Kidney (tissue), 14 donors: ENCODE results near the gene MCFD2. TPM values are rescaled to one million over a fixed set of nuclear protein-coding genes. Genes with fewer than 3 reads are reported as not detected.

Source experiments
- DNase-seq, 5 donors: peaks; one replicate each; pipeline ENCODE4 v3.0.0-alpha.2; 2013 to 2020
- FAIRE-seq: peaks from 2 replicates; lab custom pipeline; 2012; peaks lifted over from hg19 to GRCh38; lab: Jason Lieb, UNC
- H3K27ac ChIP-seq, 2 donors: one replicate each; pipeline ENCODE4 v1.7.0; 2013; ENCODE audit warnings: low read depth in 2 of 2, low read length in 2 of 2, inconsistent platforms in 1 of 2
- H3K27me3 ChIP-seq: one replicate; pipeline ENCODE4 v1.7.1; 2013; ENCODE audit warnings: low read length, inconsistent platforms; ENCODE audit not compliant: control insufficient read depth, insufficient read depth
- H3K36me3 ChIP-seq, 3 donors: one replicate each; pipeline versions ENCODE4 v1.7.0 to v1.7.1; 2013; ENCODE audit warnings: low read length in 3 of 3, control low read depth in 1 of 3, inconsistent platforms in 1 of 3; ENCODE audit not compliant: insufficient read depth in 3 of 3, control insufficient read depth in 2 of 3
- H3K4me1 ChIP-seq, 3 donors: one replicate each; pipeline versions ENCODE4 v1.7.0 to v1.7.1; 2013; ENCODE audit warnings: low read length in 3 of 3, inconsistent platforms in 1 of 3, low read depth in 1 of 3; ENCODE audit not compliant: control insufficient read depth in 2 of 3, insufficient read depth in 2 of 3
- H3K4me3 ChIP-seq, 3 donors: one replicate each; pipeline versions ENCODE4 v1.7.0 to v1.8.1; 2013; ENCODE audit warnings: low read length in 3 of 3, control low read depth in 1 of 3, inconsistent platforms in 1 of 3
- H3K9ac ChIP-seq, 3 donors: one replicate each; pipeline versions ENCODE4 v1.7.0 to v1.7.1; 2013; ENCODE audit warnings: low read length in 3 of 3, control low read depth in 1 of 3, inconsistent platforms in 1 of 3
- H3K9me3 ChIP-seq, 3 donors: one replicate each; pipeline versions ENCODE4 v1.7.0 to v1.7.1; 2013; ENCODE audit warnings: low read length in 3 of 3, control low read depth in 1 of 3, inconsistent platforms in 1 of 3; ENCODE audit not compliant: control insufficient read depth in 2 of 3, insufficient read depth in 1 of 3
- CTCF ChIP-seq: IDR thresholded peaks from 3 replicates; pipeline ENCODE4 v1.5.1; 2012; ENCODE audit warnings: mild to moderate bottlenecking, moderate library complexity, borderline replicate concordance; ENCODE audit not compliant: insufficient read depth; ENCODE audit errors: extremely low read depth
- intact Hi-C: fragments of 100-400 bp; cut with DNase I; formaldehyde crosslinking; loops from one replicate; pipeline ENCODE4 v1.11.1; 2022
- polyA plus RNA-seq: library from polyadenylated mRNA; stranded (reverse); fragments of 350-450 nt; fragmentation: Illumina TruSeq; extraction: RNeasy Lipid Tissue Mini Kit (QIAGEN cat#74804); gene quantifications from one replicate; pipeline ENCODE4 v1.2.3, GENCODE V29; 2014; ENCODE audit warnings: low read depth, low replicate concordance; ENCODE audit not compliant: insufficient read depth
- total RNA-seq: library from RNA; stranded (reverse); fragmentation: NEBNext Ultra II Directional; extraction: Animal tissue kit (Norgen Biotek cat#: 25700); gene quantifications from one replicate; pipeline ENCODE4 v1.2.1, GENCODE V29; 2021
- donor health status: control.
- donor health status: control.
- donor health status: control.
- donor health status: control.
- donor health status: control.
- donor health status: DM: yes; HTN: yes; CAD: no.
- donor health status: Normal renal cell carcinoma (clear cell type).

Gene MCFD2
- total and polyA plus RNA-seq, 2 donors from 2014 or later, result 42.2 to 86.6 TPM

- peaks cover 0 to 8% (median 0%) of the 10 kb centered on the region in 3 donors for H3K4me1 ChIP-seq
- no peaks in the 10 kb centered on the region for H3K9me3 ChIP-seq
- FAIRE-seq (no peak), DNase-seq (peak in 1 of 5 donors; percentile 51)
- intact Hi-C loops, result no loop called here
- no peaks in the 10 kb centered on the region for H3K27me3 ChIP-seq
- H3K27ac ChIP-seq, result no peak overlapping the region
- H3K9ac ChIP-seq, result no peak overlapping the region
- TF ChIP-seq CTCF, result no peak
- H3K36me3 ChIP-seq, result no peaks in the 10 kb centered on the region
- H3K4me3 ChIP-seq, result no peak overlapping the region
Observed at GRCh38 chr2:46869621-46870020, 46.0 kb downstream of the MCFD2 start.

- FAIRE-seq, result no peak
- Histone ChIP-seq H3K27me3 (no peaks in the 10 kb centered on the region), H3K9ac (no peak overlapping the region), H3K36me3 (no peaks in the 10 kb centered on the region), H3K9me3 (no peaks in the 10 kb centered on the region), H3K27ac (peak overlapping the region in 1 of 2 donors; percentile 3), H3K4me1 (peaks cover 0 to 3% (median 0%) of the 10 kb centered on the region in 3 donors), H3K4me3 (no peak overlapping the region)
- intact Hi-C loops, result no loop called here
- no peak for TF ChIP-seq CTCF
- peak in 1 of 5 donors; percentile 73 for DNase-seq
Observed at GRCh38 chr2:46866770-46867246, 48.8 kb downstream of the MCFD2 start.

GRCh38 chr2:46865181-46865970, 50.2 kb downstream of the MCFD2 start:
- Histone ChIP-seq H3K27ac (no peak overlapping the region), H3K4me3 (no peak overlapping the region), H3K9me3 (no peaks in the 10 kb centered on the region), H3K36me3 (no peaks in the 10 kb centered on the region), H3K9ac (no peak overlapping the region), H3K27me3 (no peaks in the 10 kb centered on the region), H3K4me1 (peaks cover 0 to 3% (median 0%) of the 10 kb centered on the region in 3 donors)
- no peak for TF ChIP-seq CTCF
- peak in 1 of 5 donors; percentile 58 for DNase-seq
- intact Hi-C loops, result no loop called here
- no peak for FAIRE-seq
